NCI-H128 (cell line): ENCODE data around the gene HSD17B3.
"Not testable (repeated sequence)": the region's sequence is repeated elsewhere in the genome, so short reads cannot be mapped to it uniquely, and the experiment has no call there.

ENCODE experiments used
- DNase-seq: peaks from one replicate; lab custom pipeline; 2025; ENCODE audit not compliant: unreplicated experiment; lab: John Stamatoyannopoulos, UW

Gene HSD17B3

GRCh38 chr9:96236854-96237550 is 65.0 kb downstream of the HSD17B3 start:
- DNase-seq = no peak

- DNase-seq = not testable (repeated sequence)
Observed at GRCh38 chr9:96236337-96236736, 65.6 kb downstream of the HSD17B3 start.

GRCh38 chr9:96232539-96233241 is 69.3 kb downstream of the HSD17B3 start:
- DNase-seq = no peak

- no peak for DNase-seq
Observed at GRCh38 chr9:96232164-96232538, 69.8 kb downstream of the HSD17B3 start.

GRCh38 chr9:96230002-96230401 is 72.0 kb downstream of the HSD17B3 start:
- DNase-seq = no peak

GRCh38 chr9:96222132-96222531 is 79.8 kb downstream of the HSD17B3 start:
- DNase-seq = no peak

GRCh38 chr9:96219900-96220257 is 82.1 kb downstream of the HSD17B3 start:
- no peak for DNase-seq

GRCh38 chr9:96219026-96219899 is 82.7 kb downstream of the HSD17B3 start:
- DNase-seq = no peak

GRCh38 chr9:96217754-96218693 is 84.0 kb downstream of the HSD17B3 start:
- DNase-seq = peak; percentile 51

- no peak for DNase-seq
Observed at GRCh38 chr9:96217294-96217707, 84.7 kb downstream of the HSD17B3 start.

GRCh38 chr9:96216583-96216982 is 85.4 kb downstream of the HSD17B3 start:
- DNase-seq = no peak

GRCh38 chr9:96215841-96216240 is 86.1 kb downstream of the HSD17B3 start:
- DNase-seq = no peak

GRCh38 chr9:96214635-96215034 is 87.3 kb downstream of the HSD17B3 start:
- no peak for DNase-seq

GRCh38 chr9:96209407-96210271 is 92.3 kb downstream of the HSD17B3 start:
- DNase-seq = no peak

- no peak for DNase-seq
Observed at GRCh38 chr9:96206156-96206751, 95.7 kb downstream of the HSD17B3 start.

GRCh38 chr9:96204853-96205252 is 97.1 kb downstream of the HSD17B3 start:
- no peak for DNase-seq

- no peak for DNase-seq
Observed at GRCh38 chr9:96203867-96204501, 98.0 kb downstream of the HSD17B3 start.

- no peak for DNase-seq
Observed at GRCh38 chr9:96202971-96203780, 98.8 kb downstream of the HSD17B3 start.
